Mesendoderm (in vitro differentiated cells): Measurements from ENCODE around the gene SLC52A1.

Experiments used
- DNase-seq: peaks from one replicate; pipeline ENCODE4 v3.0.0; 2013
- H2AK5ac ChIP-seq: 2 replicates; pipeline ENCODE4 v1.6.1; 2013; ENCODE audit warnings: low read length, inconsistent platforms
- H2BK120ac ChIP-seq: 2 replicates; pipeline ENCODE4 v1.6.1; 2013; ENCODE audit warnings: low read depth, mild to moderate bottlenecking, low read length, moderate library complexity, mixed read lengths
- H2BK15ac ChIP-seq: replicated peaks from 2 replicates; pipeline ENCODE4 v1.6.1; 2013; ENCODE audit warnings: low read depth, mild to moderate bottlenecking, moderate library complexity
- H2BK5ac ChIP-seq: 2 replicates; pipeline ENCODE4 v1.6.1; 2013; ENCODE audit warnings: low read length, inconsistent platforms
- H3K18ac ChIP-seq: 2 replicates; pipeline ENCODE4 v1.6.1; 2013; ENCODE audit warnings: mild to moderate bottlenecking, low read length, mixed read lengths
- H3K23ac ChIP-seq: one replicate; pipeline ENCODE4 v1.6.1; 2013; ENCODE audit warnings: low read length
- H3K27ac ChIP-seq: 2 replicates; pipeline ENCODE4 v1.5.1; 2013; ENCODE audit warnings: low read depth, mild to moderate bottlenecking, inconsistent platforms, low read length, moderate library complexity
- H3K27me3 ChIP-seq: 2 replicates; pipeline ENCODE4 v1.6.1; 2013; ENCODE audit warnings: low read length, control low read depth, mild to moderate bottlenecking, inconsistent platforms; ENCODE audit not compliant: insufficient read depth, poor library complexity
- H3K36me3 ChIP-seq: 2 replicates; pipeline ENCODE4 v1.6.1; 2013; ENCODE audit warnings: low read length, inconsistent platforms; ENCODE audit not compliant: control insufficient read depth, insufficient read depth
- H3K4ac ChIP-seq: one replicate; pipeline ENCODE4 v1.6.1; 2013; ENCODE audit warnings: low read depth, mild to moderate bottlenecking, low read length, moderate library complexity
- H3K4me1 ChIP-seq: 2 replicates; pipeline ENCODE4 v1.6.1; 2013; ENCODE audit warnings: low read depth, low read length, inconsistent platforms; ENCODE audit not compliant: control insufficient read depth
- H3K4me2 ChIP-seq: 2 replicates; pipeline ENCODE4 v1.6.1; 2013; ENCODE audit warnings: low read length
- H3K4me3 ChIP-seq: 2 replicates; pipeline ENCODE4 v1.5.1; 2013; ENCODE audit warnings: mild to moderate bottlenecking, low read length
- H3K56ac ChIP-seq: one replicate; pipeline ENCODE4 v1.6.1; 2013; ENCODE audit warnings: low read length
- H3K79me1 ChIP-seq: 2 replicates; pipeline ENCODE4 v1.6.1; 2013; ENCODE audit warnings: low read length, inconsistent platforms
- H3K79me2 ChIP-seq: 2 replicates; pipeline ENCODE4 v1.6.1; 2013; ENCODE audit warnings: mild to moderate bottlenecking, low read length; ENCODE audit not compliant: control insufficient read depth, insufficient read depth
- H3K9ac ChIP-seq: 2 replicates; pipeline ENCODE4 v1.6.1; 2013; ENCODE audit warnings: low read length, inconsistent platforms
- H4K5ac ChIP-seq: one replicate; pipeline ENCODE4 v1.6.1; 2013; ENCODE audit warnings: low read length
- H4K8ac ChIP-seq: one replicate; pipeline ENCODE4 v1.6.1; 2013; ENCODE audit warnings: low read depth, mild to moderate bottlenecking, control low read depth, low read length, moderate library complexity
- WGBS: extraction: QIAGEN DNeasy Blood & Tissue Kit; methylation state at CpG from one replicate; pipeline ENCODE4 v1.1.7; 2013; ENCODE audit warnings: low lambda C conversion rate, missing lambda C conversion rate; ENCODE audit not compliant: insufficient coverage; ENCODE audit errors: extremely low coverage; 5-methylcytosine and 5-hydroxymethylcytosine counted together

SLC52A1 gene

DNA sequence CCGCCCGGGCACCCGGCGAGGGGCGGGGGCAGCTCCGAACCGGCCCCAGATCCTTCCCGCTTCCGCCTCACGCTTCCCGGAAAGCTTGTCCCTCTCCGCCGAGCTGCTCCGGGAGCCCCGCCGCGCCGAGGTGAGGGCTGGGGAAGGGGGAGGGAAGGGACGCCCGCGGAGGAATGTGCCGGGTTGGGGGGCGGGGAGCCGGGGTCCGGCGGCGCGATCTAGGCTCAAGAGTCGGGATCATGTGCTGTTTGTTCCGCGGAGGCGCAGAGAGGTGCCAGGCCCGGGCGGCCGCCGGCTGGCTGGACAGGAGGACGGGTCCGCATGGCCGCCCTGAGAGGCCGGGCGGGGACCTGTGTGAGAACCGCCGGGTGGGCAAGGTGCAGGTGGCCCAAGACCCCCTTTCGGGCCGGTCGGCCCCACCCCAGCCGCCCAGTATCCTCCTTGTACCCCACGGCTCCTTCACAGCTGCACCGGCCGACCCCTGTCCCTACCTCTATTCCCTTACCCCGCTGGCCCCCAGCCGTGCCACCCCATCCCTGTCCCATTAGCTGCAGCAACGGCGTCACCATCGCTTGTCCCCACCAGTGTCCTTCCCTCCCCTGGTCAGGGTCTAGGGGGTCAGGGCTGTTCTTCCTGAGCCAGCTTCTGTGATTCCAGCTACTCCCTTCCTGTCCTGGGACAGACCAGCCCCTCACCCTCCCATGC lies 37.0 kb downstream of the SLC52A1 start:
- peaks cover 17% of the 10 kb centered on the region for H3K79me1 ChIP-seq
- no CpG with 5 or more reads among the region's 55 CpGs for WGBS
- peak overlapping the region; percentile 100 for H3K23ac ChIP-seq
- H3K56ac ChIP-seq: peak overlapping the region; percentile 99
- H3K27ac ChIP-seq: peak overlapping the region; percentile 58
- H4K5ac ChIP-seq: no peak overlapping the region
- H2BK5ac ChIP-seq: no peak overlapping the region
- H3K4me1 ChIP-seq: peaks cover 4% of the 10 kb centered on the region
- peak overlapping the region; percentile 97 for H3K9ac ChIP-seq
- no peak overlapping the region for H4K8ac ChIP-seq
- DNase-seq: peak; percentile 61
- no peaks in the 10 kb centered on the region for H3K27me3 ChIP-seq
- peak overlapping the region; percentile 1 for H2BK120ac ChIP-seq
- peak overlapping the region; percentile 20 for H3K4ac ChIP-seq
- H3K4me3 ChIP-seq: peak overlapping the region; percentile 91
- no peak overlapping the region for H2AK5ac ChIP-seq
- H3K36me3 ChIP-seq: peaks cover 13% of the 10 kb centered on the region
- peak overlapping the region; percentile 100 for H3K4me2 ChIP-seq
- H3K18ac ChIP-seq: peak overlapping the region; percentile 94
- H2BK15ac ChIP-seq: no peak overlapping the region
- H3K79me2 ChIP-seq: peaks cover 21% of the 10 kb centered on the region

DNA sequence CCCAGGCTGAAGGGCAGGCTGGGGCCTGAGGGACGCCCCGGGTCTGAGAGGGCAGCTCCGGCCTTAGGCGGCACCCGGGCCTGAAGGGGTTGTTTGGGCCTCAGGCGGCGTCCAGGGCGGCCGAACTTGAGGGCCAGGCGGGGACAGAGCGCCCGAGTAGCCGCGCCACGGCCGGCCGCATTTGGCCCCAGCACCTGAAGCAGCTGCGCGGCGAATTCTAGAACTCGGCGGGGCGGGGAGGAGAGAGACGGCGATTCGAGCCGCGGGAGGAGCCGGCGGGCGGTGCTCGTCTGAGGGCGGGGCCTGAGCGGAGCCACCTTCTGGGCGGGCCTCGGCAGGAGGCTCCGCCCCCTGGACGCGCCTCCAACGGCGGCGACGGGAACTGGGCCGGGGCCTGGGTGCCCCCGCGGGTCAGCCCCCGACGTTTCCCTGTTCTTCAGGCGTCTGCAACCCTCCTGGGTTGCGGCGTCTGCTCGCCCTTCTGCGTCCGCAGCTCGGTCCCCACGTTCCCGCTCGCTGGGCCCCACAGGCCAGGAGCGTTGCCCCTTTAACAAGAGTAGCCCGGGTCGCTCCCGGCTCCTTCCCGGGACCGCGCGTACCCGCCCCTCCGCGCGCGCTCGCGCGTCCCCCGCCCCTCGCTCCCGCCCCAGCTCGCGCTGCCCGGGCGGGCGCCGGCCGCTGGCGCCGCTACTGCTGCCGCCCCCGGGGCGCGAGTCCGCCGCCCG lies 37.8 kb downstream of the SLC52A1 start, which contains the start of the genes INCA1 and KIF1C:
TSS of gene INCA1 (minus strand) at position 221 of the 725 bp plus-strand sequence. CDS start 3,085 bp downstream, outside the sequence.
TSS of gene KIF1C (plus strand) at position 649 of the 725 bp plus-strand sequence. CDS start 2,297 bp downstream, outside the sequence.
- peak within 1 kb of the TSS; percentile 1 for H2BK120ac ChIP-seq
- H3K36me3 ChIP-seq: peaks cover 13% of the 10 kb centered on the region
- peaks cover 17% of the 10 kb centered on the region for H3K79me1 ChIP-seq
- H3K27ac ChIP-seq: peak within 1 kb of the TSS; percentile 79
- H3K4me2 ChIP-seq: peak within 1 kb of the TSS; percentile 100
- H3K23ac ChIP-seq: peak within 1 kb of the TSS; percentile 100
- no peak within 1 kb of the TSS for H2BK15ac ChIP-seq
- DNase-seq: peak; percentile 93
- peak within 1 kb of the TSS; percentile 73 for H2BK5ac ChIP-seq
- H3K79me2 ChIP-seq: peaks cover 21% of the 10 kb centered on the region
- no peaks in the 10 kb centered on the region for H3K27me3 ChIP-seq
- H3K18ac ChIP-seq: peak within 1 kb of the TSS; percentile 94
- peak within 1 kb of the TSS; percentile 97 for H3K9ac ChIP-seq
- H3K4me3 ChIP-seq: peak within 1 kb of the TSS; percentile 91
- WGBS: no CpG with 5 or more reads among the region's 93 CpGs
- H3K4me1 ChIP-seq: peaks cover 4% of the 10 kb centered on the region
- peak within 1 kb of the TSS; percentile 39 for H4K8ac ChIP-seq
- H3K56ac ChIP-seq: peak within 1 kb of the TSS; percentile 99
- H2AK5ac ChIP-seq: peak within 1 kb of the TSS; percentile 7
- H3K4ac ChIP-seq: peak within 1 kb of the TSS; percentile 20
- no peak within 1 kb of the TSS for H4K5ac ChIP-seq

DNA sequence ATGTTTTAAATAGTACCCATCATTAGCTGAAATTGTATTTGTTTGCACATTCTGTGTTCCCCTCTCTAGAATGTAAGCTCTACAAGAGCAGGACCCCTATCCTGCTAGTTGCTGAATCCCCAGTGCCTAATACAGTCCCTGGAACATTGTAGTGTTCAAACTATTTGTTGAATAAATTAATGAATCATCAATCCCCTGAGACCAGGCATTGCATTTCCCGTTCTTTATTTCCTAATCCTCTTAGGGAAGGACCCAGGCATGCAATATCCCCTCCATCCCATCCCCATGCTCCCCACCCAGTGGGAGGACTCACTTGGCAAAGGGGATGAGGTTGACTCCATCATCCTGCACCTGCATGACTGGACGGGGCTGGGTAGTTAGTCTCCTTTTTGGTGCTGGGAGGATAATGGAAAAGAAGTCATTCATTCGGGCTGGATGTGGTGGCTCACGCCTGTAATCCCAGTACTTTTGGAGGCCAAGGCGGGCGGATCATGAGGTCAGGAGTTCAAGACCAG lies 41.1 kb downstream of the SLC52A1 start:
- H2BK15ac ChIP-seq: no peak overlapping the region
- no peak overlapping the region for H3K4ac ChIP-seq
- no peak overlapping the region for H3K27ac ChIP-seq
- DNase-seq: no peak
- H3K18ac ChIP-seq: no peak overlapping the region
- H3K79me1 ChIP-seq: peaks cover 5% of the 10 kb centered on the region
- no peak overlapping the region for H2BK5ac ChIP-seq
- H2BK120ac ChIP-seq: no peak overlapping the region
- no peak overlapping the region for H4K8ac ChIP-seq
- H3K36me3 ChIP-seq: no peaks in the 10 kb centered on the region
- H3K4me3 ChIP-seq: no peak overlapping the region
- peaks cover 10% of the 10 kb centered on the region for H3K79me2 ChIP-seq
- no peak overlapping the region for H3K23ac ChIP-seq
- H3K27me3 ChIP-seq: no peaks in the 10 kb centered on the region
- no CpG with 5 or more reads among the region's 6 CpGs for WGBS
- no peak overlapping the region for H2AK5ac ChIP-seq
- peaks cover 3% of the 10 kb centered on the region for H3K4me1 ChIP-seq
- no peak overlapping the region for H3K4me2 ChIP-seq
- H3K56ac ChIP-seq: no peak overlapping the region
- no peak overlapping the region for H4K5ac ChIP-seq
- no peak overlapping the region for H3K9ac ChIP-seq

DNA sequence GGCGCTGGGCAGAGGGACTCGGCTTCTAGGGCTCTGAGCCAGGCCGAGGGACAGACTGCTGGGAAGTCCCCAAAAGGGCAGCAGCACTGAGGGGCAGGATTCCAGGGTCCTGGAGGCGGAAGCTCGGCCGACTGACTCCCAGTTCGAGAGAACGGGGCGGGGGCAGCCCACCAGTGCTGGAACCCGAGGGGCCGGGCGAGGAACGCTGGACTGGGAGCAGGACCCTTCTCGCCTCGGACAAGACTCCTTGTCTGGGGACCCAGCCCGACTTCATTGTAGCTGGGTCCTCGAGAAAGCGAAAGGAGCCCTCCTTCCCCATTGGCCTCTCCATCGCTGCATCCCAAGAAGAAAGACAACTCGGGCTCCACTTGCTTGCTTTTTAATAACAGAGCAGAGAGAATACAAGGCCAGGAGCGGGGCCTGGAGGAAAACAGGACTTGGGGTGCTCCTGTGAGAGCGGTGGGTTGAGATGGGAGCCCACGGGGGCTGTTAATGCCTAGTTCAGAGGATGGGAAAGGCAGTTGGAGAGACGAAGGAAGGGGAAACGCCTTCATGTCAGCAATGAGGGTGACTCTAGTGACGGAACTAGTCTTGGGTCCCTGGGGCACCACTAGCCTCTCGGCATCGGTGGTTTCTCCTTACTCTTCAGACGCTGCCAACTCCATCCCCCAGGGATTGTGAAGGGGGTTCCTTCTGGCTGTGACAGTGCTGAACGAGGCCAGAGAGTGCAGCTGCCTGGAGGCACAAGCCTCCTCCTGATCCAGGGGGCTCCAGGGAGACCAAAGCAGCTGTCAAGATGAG lies 47.3 kb downstream of the SLC52A1 start:
- H2BK15ac ChIP-seq: no peak overlapping the region
- H3K27ac ChIP-seq: no peak overlapping the region
- H3K79me1 ChIP-seq: no peaks in the 10 kb centered on the region
- H3K4me1 ChIP-seq: peaks cover 6% of the 10 kb centered on the region
- peak overlapping the region; percentile 88 for H3K56ac ChIP-seq
- no peak overlapping the region for H4K8ac ChIP-seq
- no CpG with 5 or more reads among the region's 30 CpGs for WGBS
- peak overlapping the region; percentile 13 for H3K18ac ChIP-seq
- H3K23ac ChIP-seq: peak overlapping the region; percentile 32
- H2BK5ac ChIP-seq: no peak overlapping the region
- H2BK120ac ChIP-seq: no peak overlapping the region
- peak overlapping the region; percentile 43 for H3K4me3 ChIP-seq
- no peak overlapping the region for H2AK5ac ChIP-seq
- H3K79me2 ChIP-seq: no peaks in the 10 kb centered on the region
- H3K27me3 ChIP-seq: no peaks in the 10 kb centered on the region
- H3K36me3 ChIP-seq: no peaks in the 10 kb centered on the region
- peak overlapping the region; percentile 79 for H3K9ac ChIP-seq
- H3K4ac ChIP-seq: no peak overlapping the region
- peak; percentile 11 for DNase-seq
- peak overlapping the region; percentile 95 for H3K4me2 ChIP-seq
- no peak overlapping the region for H4K5ac ChIP-seq

DNA sequence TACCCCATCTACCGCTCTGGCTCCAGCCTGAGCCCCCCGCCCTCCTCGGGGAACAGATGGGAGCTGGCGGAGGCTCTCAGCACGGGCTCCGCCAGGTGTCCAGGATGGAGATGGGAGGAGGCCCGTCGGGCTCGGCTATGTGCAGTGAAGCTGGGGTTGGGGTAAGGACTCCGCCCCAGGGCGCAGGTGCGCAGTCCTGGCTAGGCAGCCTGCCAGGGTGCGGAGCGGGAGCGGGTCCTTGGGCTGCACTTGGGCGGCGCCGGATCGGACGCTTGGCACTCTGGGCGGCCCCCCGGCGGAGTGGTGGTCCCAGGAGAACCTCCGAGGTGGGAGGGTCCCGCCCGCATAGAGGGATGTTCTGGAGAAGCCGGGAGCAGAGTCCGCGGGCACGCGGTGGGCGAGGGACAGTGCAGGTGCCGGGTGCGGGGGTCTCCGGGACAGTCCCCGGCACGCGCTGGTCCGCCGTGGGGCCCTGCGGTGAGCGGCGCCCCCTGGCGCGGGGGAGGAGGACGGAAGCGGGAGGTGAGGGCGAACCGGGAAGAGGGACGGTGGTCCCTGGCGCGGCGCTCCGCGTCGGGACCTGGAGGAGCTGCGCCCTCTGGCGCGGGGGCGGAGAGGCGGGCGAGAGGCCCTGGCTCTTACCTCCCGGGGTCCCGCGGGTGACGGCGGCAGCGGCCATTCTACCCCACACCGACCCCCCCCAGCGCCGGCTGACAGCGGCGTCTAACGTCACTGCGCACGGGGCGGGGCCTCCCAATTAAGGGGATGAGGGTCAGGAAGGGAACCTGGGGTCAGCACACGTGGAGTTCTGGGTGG lies 48.1 kb downstream of the SLC52A1 start, which contains the start of gene CAMTA2:
TSS of gene CAMTA2 (minus strand) at position 725 of the 816 bp plus-strand sequence. CDS start 1,453 bp downstream, outside the sequence.
- Histone ChIP-seq H2AK5ac (no peak within 1 kb of the TSS), H3K9ac (peak within 1 kb of the TSS; percentile 79), H4K5ac (no peak within 1 kb of the TSS), H3K4me1 (peaks cover 6% of the 10 kb centered on the region), H3K4ac (no peak within 1 kb of the TSS), H2BK15ac (no peak within 1 kb of the TSS), H3K56ac (peak within 1 kb of the TSS; percentile 88), H3K79me2 (no peaks in the 10 kb centered on the region), H3K4me2 (peak within 1 kb of the TSS; percentile 95), H3K27me3 (no peaks in the 10 kb centered on the region), H3K18ac (peak within 1 kb of the TSS; percentile 13), H3K23ac (peak within 1 kb of the TSS; percentile 32), H3K36me3 (no peaks in the 10 kb centered on the region), H2BK120ac (no peak within 1 kb of the TSS), H3K79me1 (no peaks in the 10 kb centered on the region), H3K4me3 (peak within 1 kb of the TSS; percentile 51), H3K27ac (no peak within 1 kb of the TSS), H2BK5ac (no peak within 1 kb of the TSS), H4K8ac (no peak within 1 kb of the TSS)
- no CpG with 5 or more reads among the region's 78 CpGs for WGBS
- DNase-seq: peak; percentile 71
